ENCODE results near the gene HSPA13. TPM values are rescaled to one million over a fixed set of nuclear protein-coding genes. Genes with fewer than 3 reads are reported as not detected.

The HSPA13 gene, protein sequence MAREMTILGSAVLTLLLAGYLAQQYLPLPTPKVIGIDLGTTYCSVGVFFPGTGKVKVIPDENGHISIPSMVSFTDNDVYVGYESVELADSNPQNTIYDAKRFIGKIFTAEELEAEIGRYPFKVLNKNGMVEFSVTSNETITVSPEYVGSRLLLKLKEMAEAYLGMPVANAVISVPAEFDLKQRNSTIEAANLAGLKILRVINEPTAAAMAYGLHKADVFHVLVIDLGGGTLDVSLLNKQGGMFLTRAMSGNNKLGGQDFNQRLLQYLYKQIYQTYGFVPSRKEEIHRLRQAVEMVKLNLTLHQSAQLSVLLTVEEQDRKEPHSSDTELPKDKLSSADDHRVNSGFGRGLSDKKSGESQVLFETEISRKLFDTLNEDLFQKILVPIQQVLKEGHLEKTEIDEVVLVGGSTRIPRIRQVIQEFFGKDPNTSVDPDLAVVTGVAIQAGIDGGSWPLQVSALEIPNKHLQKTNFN
- total RNA-seq: 36.5 and 40.9 TPM in 2 replicates
- long read RNA-seq, transcript HSPA13-201 (5 exons, 3,986 nt): major isoform, 104 of 122 reads
- long read RNA-seq, partial matches to known transcripts: 16 of 122 reads
- long read RNA-seq, other reads (novel, unspliced or antisense): 2 of 122 reads

DNA sequence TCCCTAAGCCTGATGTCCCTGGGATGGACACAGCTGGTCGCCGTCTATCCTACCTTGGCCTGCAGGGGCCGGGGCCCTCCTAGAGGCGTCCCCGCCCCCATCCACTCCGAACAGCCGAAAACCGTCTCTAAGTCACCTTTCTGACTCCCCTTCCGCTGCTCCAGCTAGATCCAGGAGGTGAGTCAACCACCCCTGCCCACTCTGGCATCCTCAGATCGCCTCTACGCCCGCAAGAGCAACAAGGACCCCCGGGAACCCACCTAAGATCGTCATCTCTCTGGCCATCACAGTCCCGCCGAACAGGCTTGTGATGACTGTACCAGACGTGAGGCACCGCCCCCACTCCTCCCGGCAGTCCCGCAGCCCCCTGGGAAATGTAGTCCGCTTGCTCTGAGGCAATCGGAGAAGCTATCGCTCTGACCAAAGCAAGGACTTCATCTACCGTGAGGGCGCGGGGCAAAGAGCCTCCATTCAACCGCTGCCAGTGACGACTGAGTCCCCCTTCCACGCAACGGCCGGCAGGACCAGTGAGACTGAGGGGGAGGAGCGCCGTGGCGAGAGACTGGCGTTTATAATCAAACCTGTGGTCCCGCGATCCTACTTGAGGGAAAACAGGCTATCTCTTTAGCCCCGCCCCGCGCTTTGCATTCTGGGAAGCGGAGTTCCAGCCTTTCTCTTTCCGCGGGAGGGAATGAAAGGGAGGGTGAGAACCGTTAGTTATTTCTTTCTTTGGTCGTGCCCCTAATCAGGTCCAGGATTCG lies at the start of gene HSPA13:
Gene HSPA13 (minus strand): TSS at position 312 of the 761 bp plus-strand sequence. CDS start 27 bp downstream, at position 285.
- no peaks in the 10 kb centered on the region for H3K27me3 Mint-ChIP-seq (ENCODE audit: low read depth)
- TF ChIP-seq, protein P1, sequence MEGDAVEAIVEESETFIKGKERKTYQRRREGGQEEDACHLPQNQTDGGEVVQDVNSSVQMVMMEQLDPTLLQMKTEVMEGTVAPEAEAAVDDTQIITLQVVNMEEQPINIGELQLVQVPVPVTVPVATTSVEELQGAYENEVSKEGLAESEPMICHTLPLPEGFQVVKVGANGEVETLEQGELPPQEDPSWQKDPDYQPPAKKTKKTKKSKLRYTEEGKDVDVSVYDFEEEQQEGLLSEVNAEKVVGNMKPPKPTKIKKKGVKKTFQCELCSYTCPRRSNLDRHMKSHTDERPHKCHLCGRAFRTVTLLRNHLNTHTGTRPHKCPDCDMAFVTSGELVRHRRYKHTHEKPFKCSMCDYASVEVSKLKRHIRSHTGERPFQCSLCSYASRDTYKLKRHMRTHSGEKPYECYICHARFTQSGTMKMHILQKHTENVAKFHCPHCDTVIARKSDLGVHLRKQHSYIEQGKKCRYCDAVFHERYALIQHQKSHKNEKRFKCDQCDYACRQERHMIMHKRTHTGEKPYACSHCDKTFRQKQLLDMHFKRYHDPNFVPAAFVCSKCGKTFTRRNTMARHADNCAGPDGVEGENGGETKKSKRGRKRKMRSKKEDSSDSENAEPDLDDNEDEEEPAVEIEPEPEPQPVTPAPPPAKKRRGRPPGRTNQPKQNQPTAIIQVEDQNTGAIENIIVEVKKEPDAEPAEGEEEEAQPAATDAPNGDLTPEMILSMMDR (conservative IDR thresholded peaks at IDR 0.05): peak; percentile 39
- H3K27ac Mint-ChIP-seq (ENCODE audit: unreplicated experiment): peak within 1 kb of the TSS; percentile 100
- DNase-seq (ENCODE audit: low read depth, low spot score): peak; percentile 97
- H3K4me3 Mint-ChIP-seq: peak within 1 kb of the TSS; percentile 99
- no peaks in the 10 kb centered on the region for H3K9me3 Mint-ChIP-seq
- peaks cover 44% of the 10 kb centered on the region for H3K4me1 Mint-ChIP-seq
- no peaks in the 10 kb centered on the region for H3K36me3 Mint-ChIP-seq (ENCODE audit: low read depth)

DNA sequence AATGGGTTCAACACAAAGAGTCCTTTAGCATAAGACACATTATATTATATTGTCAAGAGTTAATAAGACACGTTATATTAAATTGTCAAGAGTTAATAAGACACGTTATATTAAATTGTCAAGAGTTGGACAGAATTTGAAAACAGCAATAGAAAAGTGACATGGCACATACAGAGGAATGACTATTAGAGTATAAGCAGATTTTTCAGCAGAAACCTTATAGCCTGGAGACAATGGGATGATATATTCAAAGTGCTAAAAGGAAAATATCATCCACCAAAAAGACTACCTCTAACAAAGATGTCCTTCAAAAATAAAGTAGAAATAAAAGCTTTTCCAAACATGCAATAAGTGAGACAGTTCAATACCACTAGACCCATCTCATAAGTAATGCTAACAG lies 36.0 kb upstream of the HSPA13 start:
- H3K9me3 Mint-ChIP-seq: peaks cover 9% of the 10 kb centered on the region
- H3K27ac Mint-ChIP-seq (ENCODE audit: unreplicated experiment): no peak overlapping the region
- H3K27me3 Mint-ChIP-seq (ENCODE audit: low read depth): peaks cover 3% of the 10 kb centered on the region
- TF ChIP-seq, protein P1 (conservative IDR thresholded peaks at IDR 0.05): no peak
- H3K4me1 Mint-ChIP-seq: no peaks in the 10 kb centered on the region
- no peak overlapping the region for H3K4me3 Mint-ChIP-seq
- no peaks in the 10 kb centered on the region for H3K36me3 Mint-ChIP-seq (ENCODE audit: low read depth)
- DNase-seq (ENCODE audit: low read depth, low spot score): no peak

DNA sequence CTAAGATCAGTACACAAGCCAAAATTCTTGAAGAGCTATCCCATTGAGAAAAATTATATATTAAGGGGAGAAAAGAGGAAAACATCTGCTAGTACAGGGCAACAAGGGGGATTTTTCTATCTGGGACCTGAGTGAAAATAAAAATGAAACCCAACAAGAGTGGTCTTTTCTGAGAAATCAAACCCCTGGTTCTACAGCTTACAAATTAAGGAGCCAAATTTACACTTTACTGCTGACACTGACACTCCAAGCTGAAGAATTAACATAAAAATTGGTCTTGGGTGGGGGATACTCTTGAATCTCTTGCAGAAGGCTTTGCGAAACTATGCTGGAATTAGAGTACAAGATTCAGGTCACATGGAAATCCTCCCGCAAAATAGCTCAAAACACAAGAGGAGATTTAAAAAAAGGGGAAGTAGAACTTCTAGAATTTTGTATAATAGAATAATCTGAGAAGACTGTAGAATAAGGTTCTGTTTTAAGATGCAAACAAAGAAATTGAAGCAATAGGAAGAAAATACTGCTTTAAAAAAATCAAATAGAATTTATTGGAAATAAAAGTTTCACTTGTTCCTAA lies 32.1 kb upstream of the HSPA13 start:
- H3K4me1 Mint-ChIP-seq: no peaks in the 10 kb centered on the region
- no peaks in the 10 kb centered on the region for H3K27me3 Mint-ChIP-seq (ENCODE audit: low read depth)
- TF ChIP-seq, protein P1 (conservative IDR thresholded peaks at IDR 0.05): no peak

DNA sequence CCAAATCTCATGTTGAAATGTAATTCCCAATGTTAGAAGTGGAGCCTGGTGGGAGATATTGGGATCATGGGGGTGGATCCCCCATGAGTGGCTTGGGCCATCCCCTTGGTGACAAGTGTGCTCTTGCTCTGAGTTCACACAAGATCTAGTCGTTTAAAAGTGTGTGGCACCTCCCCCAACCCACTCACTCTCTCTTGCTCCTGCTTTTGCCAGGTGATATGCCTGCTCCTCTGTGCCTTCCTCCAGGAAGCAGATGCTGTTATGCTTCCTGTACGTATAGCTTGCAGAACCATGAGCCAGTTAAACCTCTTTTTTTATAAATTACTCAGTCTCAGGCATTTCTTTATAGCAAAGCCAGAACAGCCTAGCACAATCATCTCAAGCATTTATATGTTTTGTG lies 23.0 kb upstream of the HSPA13 start:
- H3K4me3 Mint-ChIP-seq: no peak overlapping the region
- no peak overlapping the region for H3K27ac Mint-ChIP-seq (ENCODE audit: unreplicated experiment)
- peaks cover 2% of the 10 kb centered on the region for H3K9me3 Mint-ChIP-seq
- TF ChIP-seq, protein P1 (conservative IDR thresholded peaks at IDR 0.05): no peak
- peaks cover 4% of the 10 kb centered on the region for H3K4me1 Mint-ChIP-seq
- H3K36me3 Mint-ChIP-seq (ENCODE audit: low read depth): no peaks in the 10 kb centered on the region
- H3K27me3 Mint-ChIP-seq (ENCODE audit: low read depth): no peaks in the 10 kb centered on the region
- no peak for DNase-seq (ENCODE audit: low read depth, low spot score)

More for the DNA sequence above, 32.1 kb upstream of the HSPA13 start:
- Mint-ChIP-seq H3K9me3 (peaks cover 12% of the 10 kb centered on the region), H3K36me3 (ENCODE audit: low read depth) (no peaks in the 10 kb centered on the region), H3K4me3 (no peak overlapping the region), H3K27ac (ENCODE audit: unreplicated experiment) (no peak overlapping the region)
- no peak for DNase-seq (ENCODE audit: low read depth, low spot score)

DNA sequence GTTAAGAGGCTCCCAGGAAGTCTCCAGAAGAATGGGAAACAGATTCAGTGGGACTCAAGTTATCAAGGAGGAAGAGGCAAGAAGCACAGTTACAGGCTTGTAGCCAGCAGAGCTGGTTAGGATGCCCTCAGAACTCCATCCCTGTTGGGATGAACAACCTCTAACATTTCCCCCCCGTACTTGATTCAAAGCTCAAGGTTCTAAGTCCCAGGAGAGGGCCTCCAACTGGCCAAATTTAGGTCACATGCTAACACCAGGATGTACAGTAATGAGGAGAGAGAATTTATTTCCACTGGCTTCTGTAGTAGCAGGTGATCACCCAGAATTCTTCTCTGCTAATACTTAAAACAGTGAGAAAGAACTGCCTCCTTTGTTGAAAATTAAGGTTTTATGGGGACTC lies 22.3 kb upstream of the HSPA13 start:
- H3K4me3 Mint-ChIP-seq: no peak overlapping the region
- H3K9me3 Mint-ChIP-seq: peaks cover 2% of the 10 kb centered on the region
- DNase-seq (ENCODE audit: low read depth, low spot score): no peak
- H3K36me3 Mint-ChIP-seq (ENCODE audit: low read depth): no peaks in the 10 kb centered on the region
- H3K4me1 Mint-ChIP-seq: peaks cover 4% of the 10 kb centered on the region
- TF ChIP-seq, protein P1 (conservative IDR thresholded peaks at IDR 0.05): no peak
- H3K27ac Mint-ChIP-seq (ENCODE audit: unreplicated experiment): no peak overlapping the region
- no peaks in the 10 kb centered on the region for H3K27me3 Mint-ChIP-seq (ENCODE audit: low read depth)

All from neural crest cell (in vitro differentiated cells).